Measurements from ENCODE around the gene SEC22C. TPM values are rescaled to one million over a fixed set of nuclear protein-coding genes. Genes with fewer than 3 reads are reported as not detected.

Gene SEC22C
- total RNA-seq, 1 donor from 2014 or later = 40.1 TPM

- Mint-ChIP-seq H3K4me1 (ENCODE audit: low read depth) (no peaks in the 10 kb centered on the region), H3K4me3 (ENCODE audit: low read depth) (no peak overlapping the region), H3K9me3 (no peaks in the 10 kb centered on the region), H3K27me3 (ENCODE audit: low read depth) (no peaks in the 10 kb centered on the region), H3K27ac (no peak overlapping the region), H3K36me3 (ENCODE audit: low read depth) (peaks cover 8% of the 10 kb centered on the region)
- intact Hi-C loops (cut with micrococcal nuclease) = loop anchor here (5.0 kb wide), 1 partner anchor 297 kb away; no protein-coding TSS in a partner anchor
- DNase-seq (ENCODE audit: low spot score) = no peak
Measured at GRCh38 chr3:42544492-42545283, 37.1 kb downstream of the SEC22C start.

- no peaks in the 10 kb centered on the region for H3K36me3 Mint-ChIP-seq (ENCODE audit: low read depth)
- no peaks in the 10 kb centered on the region for H3K9me3 Mint-ChIP-seq
- H3K27ac Mint-ChIP-seq = no peak overlapping the region
- H3K4me1 Mint-ChIP-seq (ENCODE audit: low read depth) = peaks cover 2% of the 10 kb centered on the region
- no peak overlapping the region for H3K4me3 Mint-ChIP-seq (ENCODE audit: low read depth)
- no peak for DNase-seq (ENCODE audit: low spot score)
- intact Hi-C loops (cut with micrococcal nuclease) = no loop called here
- H3K27me3 Mint-ChIP-seq (ENCODE audit: low read depth) = no peaks in the 10 kb centered on the region
Measured at GRCh38 chr3:42541079-42541478, 40.7 kb downstream of the SEC22C start.

GRCh38 chr3:42539871-42540714 lies 41.7 kb downstream of the SEC22C start:
- Mint-ChIP-seq H3K27me3 (ENCODE audit: low read depth) (no peaks in the 10 kb centered on the region), H3K4me3 (ENCODE audit: low read depth) (no peak overlapping the region), H3K4me1 (ENCODE audit: low read depth) (peaks cover 2% of the 10 kb centered on the region), H3K27ac (no peak overlapping the region), H3K36me3 (ENCODE audit: low read depth) (no peaks in the 10 kb centered on the region), H3K9me3 (no peaks in the 10 kb centered on the region)
- intact Hi-C loops (cut with micrococcal nuclease) = loop anchor here (1.0 kb wide), 1 partner anchor 39 kb away; no protein-coding TSS in a partner anchor
- peak; percentile 47 for DNase-seq (ENCODE audit: low spot score)

- Mint-ChIP-seq H3K27ac (no peak overlapping the region), H3K9me3 (no peaks in the 10 kb centered on the region), H3K4me3 (ENCODE audit: low read depth) (no peak overlapping the region), H3K4me1 (ENCODE audit: low read depth) (peaks cover 2% of the 10 kb centered on the region), H3K27me3 (ENCODE audit: low read depth) (no peaks in the 10 kb centered on the region), H3K36me3 (ENCODE audit: low read depth) (no peaks in the 10 kb centered on the region)
- intact Hi-C loops (cut with micrococcal nuclease) = no loop called here
- no peak for DNase-seq (ENCODE audit: low spot score)
Measured at GRCh38 chr3:42537350-42537749, 44.4 kb downstream of the SEC22C start.

GRCh38 chr3:42535981-42536784 lies 45.6 kb downstream of the SEC22C start:
- H3K27me3 Mint-ChIP-seq (ENCODE audit: low read depth) = no peaks in the 10 kb centered on the region
- H3K27ac Mint-ChIP-seq = no peak overlapping the region
- H3K36me3 Mint-ChIP-seq (ENCODE audit: low read depth) = no peaks in the 10 kb centered on the region
- intact Hi-C loops (cut with micrococcal nuclease) = no loop called here
- peak; percentile 22 for DNase-seq (ENCODE audit: low spot score)
- H3K4me1 Mint-ChIP-seq (ENCODE audit: low read depth) = peaks cover 2% of the 10 kb centered on the region
- H3K9me3 Mint-ChIP-seq = no peaks in the 10 kb centered on the region
- no peak overlapping the region for H3K4me3 Mint-ChIP-seq (ENCODE audit: low read depth)

- H3K4me1 Mint-ChIP-seq (ENCODE audit: low read depth) = peaks cover 13% of the 10 kb centered on the region
- no peak overlapping the region for H3K4me3 Mint-ChIP-seq (ENCODE audit: low read depth)
- H3K36me3 Mint-ChIP-seq (ENCODE audit: low read depth) = no peaks in the 10 kb centered on the region
- no peak for DNase-seq (ENCODE audit: low spot score)
- H3K9me3 Mint-ChIP-seq = no peaks in the 10 kb centered on the region
- no peaks in the 10 kb centered on the region for H3K27me3 Mint-ChIP-seq (ENCODE audit: low read depth)
- H3K27ac Mint-ChIP-seq = no peak overlapping the region
- intact Hi-C loops (cut with micrococcal nuclease) = no loop called here
Measured at GRCh38 chr3:42533161-42533897, 48.4 kb downstream of the SEC22C start.

- no peak for DNase-seq (ENCODE audit: low spot score)
- Mint-ChIP-seq H3K27ac (no peak overlapping the region), H3K27me3 (ENCODE audit: low read depth) (no peaks in the 10 kb centered on the region), H3K4me1 (ENCODE audit: low read depth) (peaks cover 14% of the 10 kb centered on the region), H3K4me3 (ENCODE audit: low read depth) (no peak overlapping the region), H3K9me3 (no peaks in the 10 kb centered on the region), H3K36me3 (ENCODE audit: low read depth) (no peaks in the 10 kb centered on the region)
- intact Hi-C loops (cut with micrococcal nuclease) = no loop called here
Measured at GRCh38 chr3:42532229-42532628, 49.5 kb downstream of the SEC22C start.

- Mint-ChIP-seq H3K4me1 (ENCODE audit: low read depth) (peaks cover 20% of the 10 kb centered on the region), H3K27me3 (ENCODE audit: low read depth) (no peaks in the 10 kb centered on the region), H3K9me3 (no peaks in the 10 kb centered on the region), H3K4me3 (ENCODE audit: low read depth) (no peak overlapping the region), H3K36me3 (ENCODE audit: low read depth) (no peaks in the 10 kb centered on the region), H3K27ac (no peak overlapping the region)
- no peak for DNase-seq (ENCODE audit: low spot score)
- intact Hi-C loops (cut with micrococcal nuclease) = no loop called here
Measured at GRCh38 chr3:42531470-42531869, 50.3 kb downstream of the SEC22C start.

GRCh38 chr3:42530073-42530472 lies 51.7 kb downstream of the SEC22C start:
- DNase-seq (ENCODE audit: low spot score) = no peak
- H3K27ac Mint-ChIP-seq = no peak overlapping the region
- no peak overlapping the region for H3K4me3 Mint-ChIP-seq (ENCODE audit: low read depth)

GRCh38 chr3:42529468-42529867 lies 52.3 kb downstream of the SEC22C start:
- no peak overlapping the region for H3K4me3 Mint-ChIP-seq (ENCODE audit: low read depth)
- no peaks in the 10 kb centered on the region for H3K27me3 Mint-ChIP-seq (ENCODE audit: low read depth)
- H3K36me3 Mint-ChIP-seq (ENCODE audit: low read depth) = no peaks in the 10 kb centered on the region
- intact Hi-C loops (cut with micrococcal nuclease) = no loop called here
- peaks cover 23% of the 10 kb centered on the region for H3K4me1 Mint-ChIP-seq (ENCODE audit: low read depth)
- H3K9me3 Mint-ChIP-seq = no peaks in the 10 kb centered on the region
- H3K27ac Mint-ChIP-seq = no peak overlapping the region
- DNase-seq (ENCODE audit: low spot score) = no peak

More at GRCh38 chr3:42530073-42530472, 51.7 kb downstream of the SEC22C start:
- H3K4me1 Mint-ChIP-seq (ENCODE audit: low read depth) = peaks cover 23% of the 10 kb centered on the region
- intact Hi-C loops (cut with micrococcal nuclease) = no loop called here
- no peaks in the 10 kb centered on the region for H3K9me3 Mint-ChIP-seq
- no peaks in the 10 kb centered on the region for H3K27me3 Mint-ChIP-seq (ENCODE audit: low read depth)
- no peaks in the 10 kb centered on the region for H3K36me3 Mint-ChIP-seq (ENCODE audit: low read depth)

GRCh38 chr3:42527368-42527917 lies 54.3 kb downstream of the SEC22C start:
- Mint-ChIP-seq H3K36me3 (ENCODE audit: low read depth) (no peaks in the 10 kb centered on the region), H3K9me3 (no peaks in the 10 kb centered on the region), H3K4me3 (ENCODE audit: low read depth) (no peak overlapping the region), H3K4me1 (ENCODE audit: low read depth) (peaks cover 23% of the 10 kb centered on the region), H3K27me3 (ENCODE audit: low read depth) (no peaks in the 10 kb centered on the region), H3K27ac (no peak overlapping the region)
- intact Hi-C loops (cut with micrococcal nuclease) = no loop called here
- no peak for DNase-seq (ENCODE audit: low spot score)

Data from activated T-helper 2 cell treated with anti-CD3 and anti-CD28 coated beads, Interferon-gamma antibody, Interleukin-2, Interleukin-4, amounts not matched to agents 10 μg/mL and 5 μg/mL and 100 μg/mL, durations not matched to agents 14 hours and 24 hours and 36 hours (primary cell).